HG03066 (cell line): ENCODE data around the gene TRAM2.

ENCODE experiments used
- ATAC-seq: cut with Tn5 transposase; IDR thresholded peaks from one replicate; pipeline ENCODE4 v1.9.1; 2021; ENCODE audit warnings: low read depth; ENCODE audit not compliant: unreplicated experiment

TRAM2 gene

DNA sequence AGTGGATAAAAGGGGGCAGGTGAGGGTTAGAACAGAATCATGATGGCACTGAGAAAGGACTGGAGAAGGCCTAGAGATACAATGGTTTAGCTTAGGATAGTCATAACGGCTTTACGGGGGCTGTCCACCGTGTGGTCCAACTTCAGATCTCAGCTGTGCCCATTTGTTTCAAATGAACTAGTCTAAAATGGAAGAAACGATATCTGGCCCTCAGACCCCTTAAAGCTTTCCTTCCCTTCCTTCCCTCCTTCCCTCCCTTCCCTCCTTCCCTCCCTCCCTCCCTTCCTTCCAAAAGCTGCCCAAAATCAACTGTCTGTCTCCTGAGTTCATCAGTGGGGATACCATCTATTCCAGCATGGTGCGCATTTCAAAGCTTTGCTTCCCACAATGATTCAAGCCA, 27.9 kb downstream of the TRAM2 start:
- ATAC-seq, result no peak

DNA sequence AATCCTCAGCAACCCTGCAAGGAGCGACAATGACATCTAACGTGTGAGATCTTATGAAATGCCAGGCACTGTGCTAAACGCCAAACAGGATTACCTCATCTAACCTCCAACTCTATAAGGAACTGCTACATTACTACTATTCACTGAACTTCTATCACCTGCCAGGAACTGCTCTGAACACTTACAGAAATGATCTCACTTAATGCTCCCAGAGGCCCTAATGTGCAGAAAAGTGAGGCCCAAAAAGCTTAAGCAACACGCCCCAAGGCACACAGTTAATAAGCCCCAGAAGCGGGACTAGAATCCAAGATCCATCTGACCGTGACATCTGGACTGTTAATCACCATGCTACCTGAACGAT, 28.5 kb downstream of the TRAM2 start:
- no peak for ATAC-seq

DNA sequence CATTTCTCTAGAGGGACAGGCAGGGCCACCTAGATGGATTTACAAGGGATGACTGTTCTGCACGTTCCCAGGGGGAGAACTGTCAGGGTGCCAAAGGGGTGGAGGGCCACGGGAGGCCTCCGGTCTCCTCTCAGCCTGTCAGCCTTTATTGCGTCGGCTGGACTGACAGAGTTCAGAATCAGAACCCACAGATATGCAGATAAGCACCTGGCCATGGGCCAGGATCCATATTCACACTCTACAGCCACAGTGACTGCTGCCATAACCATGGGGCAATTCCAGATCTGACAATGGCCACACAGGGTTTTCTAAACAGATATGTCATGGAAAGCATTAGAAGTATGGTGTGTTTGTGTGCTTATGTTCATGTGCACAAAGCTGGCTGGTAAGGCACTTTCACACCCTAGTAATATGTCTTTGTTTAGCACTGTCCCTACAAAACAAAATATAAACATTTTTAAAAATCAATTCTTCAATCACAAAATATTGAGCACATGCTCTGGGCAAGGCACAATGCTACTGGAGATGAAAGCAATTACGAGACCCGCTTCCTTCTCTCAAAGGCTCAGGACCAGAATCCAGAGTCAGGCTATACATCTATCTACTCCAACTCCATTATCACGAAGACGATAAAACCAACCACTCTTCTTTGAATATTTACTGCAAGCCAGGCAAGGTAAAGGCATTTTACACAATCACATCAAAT, 29.1 kb downstream of the TRAM2 start:
- no peak for ATAC-seq

- peak; percentile 79 for ATAC-seq
Observed at GRCh38 chr6:52546678-52547077, 30.2 kb downstream of the TRAM2 start.

DNA sequence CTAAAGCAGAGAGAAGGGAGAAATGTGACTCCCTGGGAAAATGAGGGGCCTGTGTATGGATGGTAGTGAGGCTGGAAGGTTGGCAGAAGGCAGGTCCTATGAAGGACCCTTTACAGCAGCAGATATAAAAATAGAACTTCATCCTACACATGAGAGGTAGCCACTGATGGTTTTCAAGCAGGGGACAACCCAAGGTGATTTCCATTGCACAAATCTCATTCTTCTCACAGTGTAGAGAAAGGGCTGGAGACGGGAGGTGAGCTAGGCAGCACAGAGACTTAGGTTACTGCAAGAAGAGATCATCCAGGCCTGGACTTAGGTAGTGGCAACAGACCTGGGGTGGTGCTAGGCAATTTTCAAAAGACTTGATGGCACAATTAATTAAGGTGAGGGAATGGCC, 30.7 kb downstream of the TRAM2 start:
- peak; percentile 48 for ATAC-seq

DNA sequence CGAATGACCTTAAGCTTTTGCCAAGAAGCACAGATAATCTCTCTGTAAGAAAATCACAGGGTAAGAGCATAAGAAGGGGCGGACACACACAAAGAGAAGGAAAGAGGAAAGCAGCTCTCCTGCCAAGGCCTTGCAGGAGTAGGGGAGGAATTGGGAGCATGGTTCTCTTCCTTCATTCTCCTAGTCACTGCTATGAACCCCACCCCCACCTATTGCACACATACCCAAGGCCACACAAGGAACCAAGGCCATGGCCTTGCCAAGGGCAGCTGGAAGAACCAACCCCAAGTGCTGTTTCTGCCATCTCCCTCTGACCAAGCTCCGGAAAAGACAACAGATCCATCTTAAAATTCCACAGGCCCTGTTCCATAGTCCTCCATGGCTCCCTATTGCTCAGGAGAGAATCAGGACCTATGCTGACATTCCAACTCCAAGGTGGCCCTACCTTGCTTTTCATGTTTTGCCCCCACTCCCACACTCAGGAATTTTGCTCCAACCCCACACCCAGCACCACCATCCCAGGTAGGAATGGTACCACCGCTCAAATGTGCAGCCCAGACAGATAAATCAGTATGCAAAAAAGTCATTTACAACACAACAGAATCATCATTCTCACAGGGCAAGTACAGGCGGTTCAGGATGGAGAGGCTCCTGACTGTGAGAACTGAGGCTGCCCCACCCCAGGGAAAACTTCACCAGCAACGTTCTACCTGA, 31.3 kb downstream of the TRAM2 start:
- ATAC-seq, result no peak

GRCh38 chr6:52544602-52545405, 32.1 kb downstream of the TRAM2 start:
- ATAC-seq, result no peak

DNA sequence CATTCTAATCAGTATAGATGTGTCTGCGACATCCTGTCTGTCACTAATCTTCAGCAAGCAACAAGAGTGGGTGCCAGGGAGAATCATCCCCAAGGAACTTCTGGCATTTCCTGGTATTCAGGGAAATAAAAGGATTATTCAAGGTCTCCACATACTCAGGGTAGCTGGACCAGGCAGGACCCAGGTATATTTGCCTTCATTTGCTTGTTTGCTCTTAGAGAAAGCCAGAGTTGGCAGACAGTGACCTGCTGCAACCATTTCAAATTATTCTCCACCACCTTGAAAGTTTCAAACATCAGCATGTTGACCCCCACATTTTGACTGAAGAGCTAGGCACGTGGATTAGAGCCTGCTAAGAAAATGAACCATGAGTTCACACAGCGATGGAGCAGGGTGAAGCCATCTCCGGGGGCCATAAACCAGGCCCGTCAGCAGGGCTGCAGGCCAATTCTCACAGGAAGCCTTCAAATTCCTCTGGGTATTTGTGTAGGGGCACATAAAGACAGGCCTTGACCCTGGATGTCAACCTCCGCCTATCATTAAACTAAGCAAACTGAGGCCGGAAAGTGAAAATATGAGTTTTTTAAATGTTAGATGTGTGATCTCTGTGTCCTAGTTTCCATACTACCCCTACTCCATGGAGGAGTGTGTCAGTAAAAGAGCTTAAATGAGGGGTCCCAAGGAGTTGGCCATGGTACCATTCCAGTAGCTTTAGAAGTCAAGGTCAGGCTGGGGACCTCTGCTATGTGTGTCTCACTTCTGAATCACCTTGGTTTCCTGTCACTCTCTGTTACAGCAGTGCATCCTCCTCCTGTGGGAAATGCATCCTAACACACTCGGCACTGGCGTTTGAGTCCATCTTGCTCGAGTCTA, 32.9 kb downstream of the TRAM2 start:
- no peak for ATAC-seq

- ATAC-seq, result no peak
Observed at GRCh38 chr6:52543262-52543661, 33.6 kb downstream of the TRAM2 start.

DNA sequence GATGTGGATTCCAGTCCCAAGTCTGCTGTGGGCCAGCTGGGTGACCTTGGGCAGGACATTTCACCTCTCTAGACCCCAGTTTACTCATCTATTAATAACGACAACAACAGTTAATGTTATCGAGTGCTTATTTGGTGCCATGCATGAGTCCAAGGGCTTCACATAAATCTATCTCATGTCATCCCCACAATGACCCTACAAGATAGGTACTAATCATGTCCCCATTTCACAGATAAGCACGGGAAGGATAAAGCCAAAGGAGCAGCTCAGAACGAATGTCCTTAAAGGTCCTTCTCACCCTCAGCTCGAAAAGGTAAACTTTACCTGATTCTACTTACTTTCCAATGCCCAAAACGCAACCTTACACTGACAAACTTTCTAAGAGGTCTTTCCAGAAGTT, 35.7 kb downstream of the TRAM2 start:
- no peak for ATAC-seq

DNA sequence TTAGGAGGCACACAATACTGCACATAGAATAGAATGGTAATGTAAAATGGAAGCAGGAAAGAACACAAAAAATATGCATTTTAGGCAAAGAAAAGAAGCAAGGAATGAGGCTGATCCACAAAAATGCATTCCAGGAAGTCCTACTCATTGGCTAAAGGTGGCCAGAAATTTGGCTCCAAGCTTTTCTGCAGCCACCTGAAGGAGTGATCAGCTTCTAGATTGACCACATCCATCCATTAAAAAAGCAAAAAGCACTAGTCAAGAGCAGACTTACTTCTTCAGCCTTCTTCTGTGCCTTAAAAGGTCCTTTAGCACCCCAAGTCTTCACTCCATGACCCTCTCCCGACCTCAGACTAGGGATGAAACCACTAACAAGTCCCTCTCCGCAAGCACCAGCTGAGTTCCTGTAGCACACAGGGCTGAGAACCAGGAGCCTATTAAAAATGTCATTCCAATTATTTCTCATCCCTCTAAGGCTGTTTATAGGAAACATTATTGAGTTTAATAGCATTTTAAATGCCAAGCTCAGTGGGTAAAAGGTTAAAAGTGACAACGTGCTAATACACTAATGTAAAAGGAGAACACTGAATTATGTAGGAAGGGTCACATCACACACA, 36.5 kb downstream of the TRAM2 start:
- no peak for ATAC-seq

DNA sequence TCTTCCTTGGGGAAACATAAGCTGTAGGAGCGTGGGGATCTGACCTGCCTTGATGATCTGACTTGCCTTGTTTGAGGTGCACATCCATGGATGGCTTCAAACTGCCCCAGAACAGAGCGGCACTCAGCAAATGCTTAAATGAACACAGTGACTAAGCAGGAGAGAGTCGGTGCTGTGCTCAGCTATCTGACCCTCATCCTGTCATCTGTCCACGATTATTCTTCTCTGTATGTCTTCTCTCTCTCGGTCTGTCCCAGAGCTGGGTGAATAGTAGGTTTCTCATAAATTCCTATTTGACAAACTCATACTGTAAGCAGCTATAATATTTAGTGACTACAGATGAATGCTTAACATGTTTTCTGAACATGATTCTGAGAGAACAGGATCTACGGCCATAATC, 37.3 kb downstream of the TRAM2 start:
- no peak for ATAC-seq

DNA sequence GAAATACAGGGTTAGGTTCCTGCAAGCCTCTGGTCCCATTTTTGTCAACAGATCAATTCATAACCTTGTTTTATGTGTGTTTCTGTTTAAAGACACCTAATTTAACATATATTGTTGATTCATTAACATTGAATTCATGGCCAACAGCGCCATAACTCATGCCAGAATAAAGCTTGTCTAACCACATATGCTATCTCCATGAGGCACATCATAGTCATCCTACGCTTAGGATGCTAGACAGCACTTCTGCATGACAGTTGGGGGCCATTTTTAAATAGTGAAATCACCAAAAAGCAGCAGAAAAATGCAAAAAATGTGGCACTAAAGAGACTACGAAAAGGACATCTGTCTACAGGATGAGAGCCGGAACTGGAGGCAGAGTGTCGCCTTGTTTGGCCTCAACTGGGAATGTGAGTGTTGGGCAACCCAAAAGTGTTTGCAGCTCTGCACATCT, 37.9 kb downstream of the TRAM2 start:
- no peak for ATAC-seq

DNA sequence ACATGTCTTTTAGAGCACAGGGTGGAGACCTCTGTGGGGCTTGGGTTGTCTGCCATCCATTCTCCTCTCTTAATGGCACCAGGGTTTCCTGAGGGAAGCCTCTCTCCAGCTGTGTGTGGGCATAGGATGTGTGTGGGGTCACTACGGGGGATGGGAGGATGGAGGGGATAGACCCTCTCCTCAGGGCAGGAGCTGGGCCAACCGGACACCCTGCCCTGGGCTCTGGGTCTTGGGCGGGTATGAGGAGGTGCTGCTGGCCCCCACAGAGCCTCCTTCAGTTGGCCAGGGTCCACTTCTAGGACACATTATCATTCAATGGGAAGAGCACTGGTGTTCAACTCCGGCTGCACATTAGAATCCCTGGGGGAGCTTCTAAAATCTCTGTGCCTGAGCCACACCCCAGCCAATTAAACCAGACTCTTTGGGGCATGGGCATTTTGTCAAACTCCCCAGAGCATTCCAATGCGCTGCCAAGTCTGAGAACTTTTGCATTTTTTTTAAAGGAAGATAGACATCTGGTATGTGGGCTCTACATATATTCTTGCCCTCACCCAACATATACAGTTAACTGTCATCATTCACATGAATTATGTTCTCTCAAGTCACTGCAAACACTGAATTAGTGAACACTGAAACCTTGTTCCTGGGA, 38.5 kb downstream of the TRAM2 start:
- no peak for ATAC-seq

DNA sequence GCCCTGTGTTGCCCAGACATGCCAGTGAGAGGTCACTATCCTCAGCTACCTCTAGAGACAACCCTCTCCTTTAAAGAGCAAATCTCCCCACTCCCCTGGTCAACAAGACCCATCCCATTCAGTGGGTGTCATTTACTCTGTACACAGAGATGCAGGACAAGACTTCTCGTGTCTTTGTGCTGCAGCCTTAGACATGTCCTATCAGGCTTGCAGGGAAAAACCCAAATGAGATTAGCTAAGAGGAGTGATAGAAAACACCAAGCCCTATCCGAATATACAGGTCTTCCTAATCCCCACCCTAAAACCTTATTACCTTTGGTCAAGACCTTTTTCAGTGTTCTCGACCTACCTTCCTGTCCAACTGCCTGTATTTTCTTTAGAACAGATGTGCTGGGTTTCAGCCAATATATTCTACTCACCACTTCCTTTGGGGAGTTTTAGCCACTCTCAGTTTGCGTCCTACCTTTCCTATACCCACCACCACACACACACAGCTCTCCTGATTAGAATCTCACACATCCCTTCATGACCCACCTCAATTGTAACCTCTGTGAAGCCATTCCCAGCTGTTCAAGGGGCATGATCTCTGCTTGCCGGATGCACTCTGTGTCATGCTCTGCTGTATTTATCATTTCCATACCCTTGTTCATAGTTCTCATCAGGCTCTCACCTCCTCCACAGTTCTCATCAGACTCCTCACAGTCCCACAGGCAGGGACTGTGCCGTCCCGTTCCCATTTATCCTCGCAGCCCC, 39.7 kb downstream of the TRAM2 start:
- peak; percentile 63 for ATAC-seq

GRCh38 chr6:52536424-52536916, 40.4 kb downstream of the TRAM2 start:
- peak; percentile 56 for ATAC-seq

DNA sequence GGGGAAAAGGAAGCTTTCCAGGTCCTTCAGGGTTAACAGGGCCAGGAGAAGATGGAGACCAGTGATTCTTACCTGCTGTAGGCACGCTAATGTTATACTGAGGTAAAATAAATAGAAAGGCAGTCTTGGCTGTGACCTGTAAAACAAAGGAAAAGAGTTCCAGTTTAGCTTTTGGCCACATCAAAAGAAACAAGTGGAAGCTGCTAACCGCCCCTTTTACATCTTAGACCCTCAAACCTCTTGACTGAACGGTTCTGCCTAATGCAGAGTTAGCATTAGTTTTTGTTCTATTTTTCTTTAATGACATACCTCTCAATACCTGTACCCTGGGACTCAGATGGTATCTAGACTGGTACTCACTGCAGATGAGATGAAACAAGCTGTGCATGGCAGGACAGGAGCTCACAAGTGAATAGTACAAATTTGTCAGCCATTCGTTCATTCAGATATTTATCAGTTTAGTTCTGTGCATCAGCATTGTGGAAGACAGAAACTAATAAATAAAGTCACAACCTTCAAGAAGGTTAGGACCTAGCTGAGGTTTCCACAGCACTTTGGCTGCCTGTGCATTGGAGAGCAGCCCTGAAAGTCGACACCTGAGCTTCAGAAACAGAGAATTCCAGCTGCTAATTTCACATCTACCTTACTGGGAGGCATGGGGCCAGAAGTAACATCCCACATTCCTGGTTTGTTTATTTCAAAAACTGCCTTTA, 41.0 kb downstream of the TRAM2 start:
- ATAC-seq, result peak; percentile 5

GRCh38 chr6:52534966-52535390, 41.9 kb downstream of the TRAM2 start:
- ATAC-seq, result no peak
